NCI-H526 treated with DMSO at 0.1 percent for 48 hours (cell line): ENCODE data around the gene MCF2L2.
"Not testable (repeated sequence)": the region's sequence is repeated elsewhere in the genome, so short reads cannot be mapped to it uniquely, and the experiment has no call there.

ENCODE experiments used
- DNase-seq: peaks from one replicate; lab custom pipeline; 2025; lab: John Stamatoyannopoulos, UW

MCF2L2 gene, protein sequence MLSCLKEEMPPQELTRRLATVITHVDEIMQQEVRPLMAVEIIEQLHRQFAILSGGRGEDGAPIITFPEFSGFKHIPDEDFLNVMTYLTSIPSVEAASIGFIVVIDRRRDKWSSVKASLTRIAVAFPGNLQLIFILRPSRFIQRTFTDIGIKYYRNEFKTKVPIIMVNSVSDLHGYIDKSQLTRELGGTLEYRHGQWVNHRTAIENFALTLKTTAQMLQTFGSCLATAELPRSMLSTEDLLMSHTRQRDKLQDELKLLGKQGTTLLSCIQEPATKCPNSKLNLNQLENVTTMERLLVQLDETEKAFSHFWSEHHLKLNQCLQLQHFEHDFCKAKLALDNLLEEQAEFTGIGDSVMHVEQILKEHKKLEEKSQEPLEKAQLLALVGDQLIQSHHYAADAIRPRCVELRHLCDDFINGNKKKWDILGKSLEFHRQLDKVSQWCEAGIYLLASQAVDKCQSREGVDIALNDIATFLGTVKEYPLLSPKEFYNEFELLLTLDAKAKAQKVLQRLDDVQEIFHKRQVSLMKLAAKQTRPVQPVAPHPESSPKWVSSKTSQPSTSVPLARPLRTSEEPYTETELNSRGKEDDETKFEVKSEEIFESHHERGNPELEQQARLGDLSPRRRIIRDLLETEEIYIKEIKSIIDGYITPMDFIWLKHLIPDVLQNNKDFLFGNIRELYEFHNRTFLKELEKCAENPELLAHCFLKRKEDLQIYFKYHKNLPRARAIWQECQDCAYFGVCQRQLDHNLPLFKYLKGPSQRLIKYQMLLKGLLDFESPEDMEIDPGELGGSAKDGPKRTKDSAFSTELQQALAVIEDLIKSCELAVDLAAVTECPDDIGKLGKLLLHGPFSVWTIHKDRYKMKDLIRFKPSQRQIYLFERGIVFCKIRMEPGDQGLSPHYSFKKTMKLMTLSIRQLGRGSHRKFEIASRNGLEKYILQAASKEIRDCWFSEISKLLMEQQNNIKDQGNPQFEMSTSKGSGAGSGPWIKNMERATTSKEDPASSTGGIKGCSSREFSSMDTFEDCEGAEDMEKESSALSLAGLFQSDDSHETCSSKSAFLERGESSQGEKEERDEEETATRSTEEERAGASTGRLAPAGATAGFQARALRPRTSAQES

DNA sequence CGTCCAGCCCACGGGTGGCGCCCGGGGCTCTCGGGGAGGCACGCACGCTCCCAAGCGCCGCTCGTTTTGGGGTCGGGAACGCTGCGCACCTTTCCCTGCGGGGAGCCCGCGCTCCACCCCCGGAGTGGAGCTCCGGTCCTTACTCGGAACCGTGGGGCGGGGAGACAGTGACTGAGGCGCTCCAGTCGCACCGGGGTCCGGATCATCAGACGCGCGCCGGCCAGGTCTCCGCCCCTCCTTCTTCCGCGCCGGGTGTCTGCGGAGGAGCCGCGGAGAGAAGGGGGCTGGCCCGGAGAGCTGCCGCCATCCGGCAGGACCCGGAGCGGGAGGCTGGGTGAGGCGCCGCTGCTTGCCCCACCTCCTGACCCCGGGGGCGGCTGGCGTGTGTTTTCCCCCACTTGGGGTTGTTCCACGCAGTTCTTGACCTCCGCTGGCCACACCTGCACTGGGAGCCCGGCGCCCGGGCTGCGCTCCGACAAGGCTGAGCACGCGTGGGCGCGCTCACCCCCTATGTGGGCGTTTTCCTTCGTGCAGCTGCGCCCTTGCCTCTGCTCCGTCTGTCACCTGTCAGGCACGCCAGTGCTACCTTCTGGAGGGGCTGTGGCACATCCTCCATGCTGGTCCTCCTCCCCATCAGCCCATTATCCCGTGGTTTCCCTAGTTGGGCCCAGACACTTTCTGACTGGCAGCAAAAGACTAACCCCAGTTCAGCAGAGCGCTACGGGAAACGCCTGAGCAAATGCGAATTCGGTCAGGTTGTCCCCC, at the start of gene MCF2L2:
MCF2L2 (minus strand) TSS at position 173 of the 765 bp plus-strand sequence. CDS start 642 bp downstream, outside the sequence.
- DNase-seq, result peak; percentile 66

DNA sequence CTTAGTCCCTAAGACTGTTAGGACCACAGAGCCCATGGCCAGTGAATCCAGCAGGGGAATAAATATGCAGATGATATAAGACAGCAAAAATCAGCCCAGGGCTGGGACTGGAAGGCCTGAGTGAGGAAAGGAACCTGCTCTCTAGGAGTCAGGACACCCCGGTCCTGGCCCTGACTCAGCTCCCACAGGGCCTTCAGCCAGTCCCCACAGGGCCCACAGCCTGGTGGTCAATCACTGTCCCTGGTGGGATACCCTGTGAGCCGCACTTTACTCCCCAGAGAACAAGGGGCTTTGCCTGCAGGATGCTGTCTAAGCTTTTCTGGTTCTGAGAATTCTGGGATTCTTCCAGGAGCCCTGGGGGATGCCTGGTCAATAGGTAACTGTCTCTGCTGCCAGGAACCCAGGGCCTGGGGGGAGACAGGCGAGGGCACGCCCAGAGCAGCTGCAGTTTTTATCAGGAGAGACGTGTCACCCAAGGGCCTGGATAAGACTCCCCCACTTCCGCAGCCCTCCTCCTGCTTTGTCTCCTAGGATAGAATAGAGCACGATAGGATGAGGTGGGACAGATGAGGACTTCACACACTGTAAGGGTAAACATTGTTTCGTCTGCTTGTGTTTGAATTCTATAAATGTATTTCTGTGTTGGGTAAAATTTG, 49.5 kb upstream of the MCF2L2 start:
- no peak for DNase-seq

DNA sequence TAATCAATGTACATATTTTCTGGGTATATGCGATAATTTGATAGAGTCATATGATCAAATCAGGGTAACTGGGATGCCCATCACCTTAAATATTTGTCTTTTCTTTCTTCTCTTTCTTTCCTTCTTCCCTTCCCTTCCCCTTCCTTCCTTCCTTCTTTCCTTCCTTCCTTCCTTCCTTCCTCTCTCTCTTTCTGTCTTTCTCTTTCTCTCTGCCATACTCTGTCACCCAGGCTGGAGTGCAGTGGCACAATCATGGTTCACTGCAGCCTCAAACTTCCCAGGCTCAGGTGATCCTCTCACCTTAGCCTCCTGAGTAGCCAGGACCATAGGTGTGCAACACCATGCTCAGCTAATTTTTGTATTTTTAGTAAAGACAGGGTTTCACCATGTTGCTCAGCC, 47.3 kb upstream of the MCF2L2 start:
- DNase-seq, result not testable (repeated sequence)

DNA sequence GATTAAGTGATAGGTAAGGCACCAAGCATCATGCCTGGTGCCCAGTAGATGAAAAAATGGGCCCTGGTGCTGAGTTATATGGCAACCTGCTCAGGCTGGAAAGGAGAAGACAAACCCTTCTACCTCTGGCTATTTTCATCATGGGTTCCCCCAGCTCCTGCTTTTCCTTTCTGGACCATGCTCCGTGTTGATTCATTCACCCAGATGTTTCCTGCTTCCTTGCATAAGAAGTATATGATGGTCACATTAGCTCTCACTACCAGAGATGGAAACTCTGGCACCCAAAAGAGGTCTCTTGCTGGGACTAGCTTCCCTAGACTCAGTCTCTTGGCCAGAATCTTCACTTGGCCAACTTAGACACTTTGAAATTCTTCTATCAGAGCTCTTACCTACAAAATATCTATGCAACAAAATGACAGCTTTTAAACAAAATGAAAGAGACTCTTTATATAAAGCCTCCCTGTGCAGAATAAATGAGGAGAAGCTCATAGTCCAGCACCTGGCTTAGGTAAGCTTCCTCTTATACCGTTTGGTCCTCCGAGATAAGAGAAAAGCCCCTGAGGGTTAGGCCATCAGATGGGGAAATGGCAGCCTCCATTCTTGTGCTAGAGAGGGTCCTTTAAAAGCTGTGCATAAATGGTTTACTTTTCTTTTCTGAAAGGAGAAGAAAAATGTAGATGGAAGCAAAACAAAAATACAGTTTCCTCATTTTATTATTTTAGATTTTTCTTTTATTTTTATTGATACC, 46.8 kb upstream of the MCF2L2 start:
- DNase-seq, result no peak

DNA sequence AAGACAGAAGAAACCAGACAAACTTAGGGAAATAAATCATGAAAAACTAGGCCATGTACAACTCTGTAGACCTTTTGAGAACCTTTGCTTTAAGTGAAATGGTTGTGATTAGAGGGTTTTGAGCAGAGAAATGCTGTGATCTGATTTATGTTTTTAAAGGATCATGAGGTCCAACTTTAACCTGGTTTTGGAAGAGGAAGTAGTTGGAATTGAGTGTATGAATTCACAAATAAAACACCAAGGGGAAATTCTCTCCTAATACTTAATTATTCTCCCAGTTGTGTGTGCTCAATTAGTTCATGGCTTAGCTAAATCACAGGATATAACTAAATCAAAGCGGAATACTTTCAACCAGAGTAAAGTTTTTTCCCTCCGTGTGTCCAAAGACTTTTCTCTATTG, 45.5 kb upstream of the MCF2L2 start:
- no peak for DNase-seq

DNA sequence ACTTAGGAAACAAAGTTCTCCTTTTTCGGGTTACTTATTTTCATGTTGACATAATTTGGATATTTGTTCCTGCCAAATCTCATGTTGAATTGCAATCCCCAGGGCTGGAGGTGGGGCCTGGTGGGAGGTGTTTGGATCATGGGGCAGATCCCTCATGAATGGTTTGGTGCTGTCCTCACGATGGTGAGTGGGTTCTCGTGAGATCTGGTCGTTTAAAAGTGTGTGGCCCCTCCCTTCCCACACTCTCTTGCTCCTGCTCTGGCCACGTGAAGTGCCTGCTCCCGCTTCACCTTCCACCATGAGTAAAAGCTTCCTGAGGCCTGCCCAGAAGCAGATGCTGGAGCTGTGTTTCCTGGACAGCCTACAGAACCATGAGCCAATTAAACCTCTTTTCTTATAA, 43.7 kb upstream of the MCF2L2 start:
- no peak for DNase-seq

DNA sequence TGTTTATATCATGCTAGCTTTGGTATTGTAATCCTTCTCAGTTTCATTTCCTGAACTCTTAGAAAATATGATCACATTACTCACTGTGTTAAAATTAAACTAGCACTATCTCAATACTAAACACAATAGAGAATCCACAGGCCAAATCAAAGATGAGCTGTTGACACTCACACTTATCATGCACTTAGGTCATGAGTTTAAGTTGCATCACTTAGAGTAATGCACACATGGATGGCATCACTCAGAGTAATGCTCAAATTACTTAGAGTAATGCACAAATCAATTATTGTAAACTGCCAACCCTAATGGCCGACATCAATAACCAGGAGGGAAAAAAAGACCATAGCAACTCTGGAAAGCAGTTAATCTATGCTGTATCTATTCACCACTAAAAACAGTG, 40.0 kb upstream of the MCF2L2 start:
- DNase-seq, result no peak

DNA sequence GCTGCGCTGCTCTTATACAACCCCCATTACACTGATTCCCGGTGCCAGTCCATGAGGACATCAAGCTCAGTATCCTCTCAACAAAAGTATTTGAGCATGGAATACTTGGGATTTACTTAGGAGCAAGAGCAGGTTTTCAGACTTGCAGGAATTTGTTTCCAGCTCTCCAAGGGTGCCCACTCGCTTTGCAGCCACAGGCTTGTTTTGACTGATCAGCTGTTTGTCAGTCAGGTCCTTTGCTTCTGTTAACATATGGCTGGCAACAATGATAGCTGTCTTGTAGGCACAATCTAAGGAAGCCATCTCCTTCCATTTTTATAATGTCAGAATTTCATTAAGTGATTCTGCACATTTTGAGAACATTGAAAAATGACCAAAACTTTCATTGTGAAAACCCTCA, 38.2 kb upstream of the MCF2L2 start:
- no peak for DNase-seq

DNA sequence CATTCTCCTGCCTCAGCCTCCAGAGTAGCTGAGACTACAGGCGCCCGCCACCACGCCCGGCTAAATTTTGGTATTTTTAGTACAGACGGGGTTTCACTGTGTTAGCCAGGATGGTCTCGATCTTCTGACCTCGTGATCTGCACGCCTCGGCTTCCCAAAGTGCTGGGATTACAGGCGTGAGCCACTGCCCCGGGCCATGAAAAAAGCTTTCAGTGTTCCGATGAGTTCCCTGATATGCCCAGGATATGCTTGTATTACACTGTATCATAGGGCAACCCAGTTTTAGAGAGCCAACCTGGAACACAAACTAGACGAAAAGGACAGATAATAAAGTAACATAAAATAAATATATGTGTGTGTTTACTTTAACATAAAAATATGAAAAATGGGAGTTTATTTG, 37.3 kb upstream of the MCF2L2 start:
- DNase-seq, result not testable (repeated sequence)

DNA sequence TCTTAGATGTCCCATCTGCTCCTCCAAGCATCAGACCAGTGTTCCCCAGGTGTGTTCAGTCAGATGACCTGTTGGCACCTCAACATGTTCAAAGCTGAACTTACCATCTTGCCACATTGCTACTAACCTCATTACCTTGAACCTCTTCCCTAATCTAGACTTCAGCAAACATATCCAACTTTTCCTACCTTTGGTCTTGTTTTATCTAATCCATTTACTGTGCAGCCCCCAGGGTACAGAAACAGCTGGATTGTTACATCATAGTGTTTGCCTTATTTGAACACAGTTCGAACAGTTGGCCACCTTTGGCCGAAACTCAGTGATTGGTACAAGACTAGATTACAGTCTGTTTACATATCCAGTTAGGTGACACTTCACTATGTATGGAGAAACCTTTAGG, 36.1 kb upstream of the MCF2L2 start:
- DNase-seq, result no peak

DNA sequence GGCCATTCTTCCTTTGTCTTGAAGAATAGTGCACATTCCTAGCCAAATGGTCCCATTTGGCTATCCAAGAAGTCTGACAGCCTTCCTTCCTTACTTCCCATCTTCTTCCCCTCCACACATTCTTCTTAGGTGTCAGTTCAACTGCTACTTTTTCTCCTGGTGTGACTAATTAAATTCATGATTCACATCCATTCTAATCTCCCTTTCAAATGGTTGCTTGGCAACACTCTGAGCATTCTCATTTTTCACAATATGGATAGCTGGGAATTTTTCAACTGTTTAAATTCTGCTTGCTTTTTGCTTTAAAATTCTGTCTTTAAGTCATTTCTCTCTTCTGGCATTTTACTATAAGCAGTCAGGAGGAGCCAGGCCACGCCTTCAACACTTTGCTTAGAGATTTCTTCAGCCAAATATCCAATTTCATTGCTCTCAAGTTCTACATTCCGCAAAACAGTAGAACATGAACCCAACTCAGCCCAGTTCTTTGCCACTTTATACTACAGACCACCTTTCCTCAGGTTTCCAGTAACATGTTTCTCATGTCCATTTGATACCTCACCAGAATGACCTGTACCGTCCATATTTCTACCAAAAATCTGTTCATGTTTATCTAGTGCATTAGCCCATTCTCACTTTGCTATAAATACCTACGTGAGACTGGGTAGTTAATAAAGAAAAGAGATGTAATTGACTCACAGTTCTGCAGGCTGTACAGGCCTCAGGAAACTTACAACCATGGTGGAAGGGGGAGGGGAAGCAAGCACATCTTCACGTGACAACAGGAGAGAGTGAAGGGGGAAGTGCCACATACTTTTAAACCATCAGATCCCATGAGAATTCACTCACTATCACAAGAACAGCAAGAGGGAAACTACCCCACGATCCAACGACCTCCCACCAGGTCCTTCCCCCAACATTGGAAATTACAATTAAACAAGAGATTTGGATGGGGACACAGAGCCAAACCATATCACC, 31.9 kb upstream of the MCF2L2 start:
- no peak for DNase-seq

DNA sequence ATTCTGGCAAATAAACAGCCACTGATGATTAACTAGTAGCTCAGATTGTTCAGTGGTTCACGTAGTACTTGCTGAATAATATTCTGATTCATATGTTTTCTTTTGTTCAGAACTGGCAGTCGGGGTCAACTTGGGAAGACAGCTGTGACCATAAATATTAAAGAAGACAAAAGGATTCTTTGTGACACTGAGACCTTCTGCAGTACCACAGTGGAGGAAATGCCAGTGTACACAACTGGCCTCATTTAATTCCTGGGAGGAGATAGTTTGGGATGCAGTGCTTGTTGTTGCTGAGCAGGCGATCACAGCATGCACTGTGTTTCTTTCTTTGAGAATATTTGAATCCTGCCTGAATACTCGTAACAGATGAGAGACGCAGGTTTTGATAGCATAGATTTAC, 26.7 kb upstream of the MCF2L2 start:
- no peak for DNase-seq

DNA sequence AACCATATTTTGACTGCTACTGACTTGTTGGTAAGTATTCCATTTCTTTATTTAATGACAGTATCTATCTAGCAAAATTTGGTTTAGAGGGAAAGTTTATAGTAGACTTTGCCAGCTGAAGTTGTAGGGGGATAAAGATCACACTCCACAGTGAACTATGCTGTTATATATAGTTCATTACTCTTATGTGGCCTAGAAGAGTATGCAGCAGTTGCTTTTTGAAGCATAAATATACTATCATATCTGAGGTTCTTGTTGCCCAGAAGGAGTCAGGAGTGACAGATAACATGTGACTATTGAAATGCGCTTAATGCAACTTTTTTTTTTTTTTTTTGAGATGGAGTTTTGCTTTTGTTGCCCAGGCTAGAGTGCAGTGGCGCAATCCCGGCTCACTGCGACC, 25.6 kb upstream of the MCF2L2 start:
- DNase-seq, result no peak

DNA sequence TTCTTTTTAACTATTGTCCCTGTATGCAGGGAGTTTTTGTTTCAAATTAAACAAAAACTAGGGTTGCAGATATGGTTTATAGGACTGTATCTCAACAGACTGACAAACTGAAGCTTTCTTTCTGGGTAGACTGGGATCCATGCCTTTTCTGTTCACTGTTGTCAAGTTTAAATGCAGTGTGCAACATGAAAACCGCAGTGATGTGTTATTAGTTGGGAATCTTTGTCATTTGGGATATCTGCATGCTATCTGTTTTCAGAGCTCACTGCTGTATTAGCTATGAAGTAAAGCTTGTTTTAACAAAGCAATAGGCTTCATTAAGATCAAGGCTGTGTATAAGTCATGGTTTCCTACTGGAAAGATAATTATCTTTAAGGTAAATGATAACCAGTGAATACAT, 21.4 kb upstream of the MCF2L2 start:
- no peak for DNase-seq

DNA sequence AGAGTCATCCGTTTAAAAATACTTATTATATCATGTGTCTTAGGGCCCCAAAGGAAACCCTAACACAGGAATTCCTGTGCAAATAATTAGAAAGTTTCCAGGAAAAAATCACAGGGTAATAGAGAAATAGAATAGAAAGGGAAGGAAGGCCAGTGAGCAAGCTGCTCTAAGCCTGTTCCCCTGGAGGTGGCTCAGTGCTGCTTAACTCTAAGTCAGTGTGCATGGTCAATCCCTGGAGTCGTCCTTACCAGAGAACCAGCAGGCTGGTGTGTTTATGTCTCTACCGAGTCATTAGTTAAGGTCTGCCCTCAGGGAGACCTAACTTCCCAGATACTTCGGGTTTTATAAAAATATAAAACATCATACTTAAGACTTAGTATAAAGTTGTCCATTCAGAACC, 21.0 kb upstream of the MCF2L2 start:
- no peak for DNase-seq

DNA sequence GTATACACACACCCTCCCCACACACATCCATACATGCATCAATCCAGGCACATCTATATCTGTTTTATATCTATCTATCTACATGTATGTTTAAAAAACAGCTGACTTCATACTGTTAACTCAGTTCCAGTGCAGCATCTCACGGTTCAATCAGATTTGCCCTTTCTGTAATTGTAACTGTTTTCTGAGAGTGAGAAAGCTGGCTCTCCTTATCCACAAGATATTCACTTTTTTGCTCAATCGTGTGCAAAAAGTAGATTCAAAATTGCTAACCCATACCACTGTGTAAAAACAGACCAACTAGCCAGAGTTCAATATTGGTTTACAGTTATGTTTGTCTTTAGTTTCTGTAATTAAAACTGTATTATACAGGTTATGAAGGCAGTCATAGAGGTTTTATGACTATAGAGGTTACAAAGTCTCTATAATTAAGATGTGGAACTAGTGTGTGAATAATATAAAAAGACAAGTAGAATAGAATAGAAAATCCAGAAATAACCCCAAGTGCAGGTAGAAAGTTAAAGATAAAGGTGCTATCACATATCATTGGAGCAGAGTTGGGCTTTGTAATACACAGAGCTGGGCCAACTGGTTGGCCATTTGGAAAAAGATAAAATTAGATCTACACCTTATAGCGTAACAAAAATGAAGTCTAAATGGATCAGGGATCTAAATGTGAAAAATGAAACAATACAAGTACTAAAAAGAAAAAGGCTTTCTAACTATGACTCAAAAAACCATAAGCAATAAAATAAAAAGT, 20.1 kb upstream of the MCF2L2 start:
- no peak for DNase-seq

DNA sequence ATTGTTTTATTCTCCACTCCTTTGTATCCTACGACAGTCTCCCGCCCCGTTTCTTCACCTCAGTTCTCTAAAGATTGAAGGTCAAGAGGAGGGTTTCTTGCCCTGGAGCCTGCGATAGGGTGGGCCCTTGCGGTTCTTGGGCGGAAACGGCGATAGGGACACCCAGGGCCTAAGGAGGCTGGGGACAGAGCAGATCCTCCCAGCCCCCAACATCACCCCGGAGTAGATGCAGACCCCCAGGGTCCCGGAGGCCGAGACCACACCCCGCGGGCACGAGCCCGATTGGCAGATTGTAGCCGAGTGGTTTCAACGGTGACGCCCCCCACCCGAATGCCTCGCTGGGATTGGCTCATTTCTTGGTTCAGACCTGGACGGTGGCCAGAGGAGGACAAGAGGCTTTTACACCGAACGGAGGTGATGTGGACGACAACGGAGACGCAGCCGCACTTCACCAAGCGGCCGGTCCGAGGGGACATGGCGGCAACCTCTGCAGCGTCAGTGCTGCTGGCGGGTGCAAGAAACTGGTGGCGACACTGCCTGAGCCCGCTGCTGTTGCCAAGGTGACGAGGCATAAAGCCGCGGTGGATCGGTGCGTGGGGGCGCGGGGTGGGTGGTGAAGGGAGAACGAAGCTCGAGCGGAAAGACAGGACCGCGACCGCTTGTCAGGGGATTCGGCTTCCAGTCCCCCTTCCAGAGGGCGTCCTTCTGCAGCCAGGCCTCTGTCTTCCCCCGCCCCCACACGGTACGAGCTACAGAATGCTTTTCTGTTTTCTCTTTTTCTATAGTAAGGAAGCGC, 19.0 kb upstream of the MCF2L2 start:
- DNase-seq, result peak; percentile 88

DNA sequence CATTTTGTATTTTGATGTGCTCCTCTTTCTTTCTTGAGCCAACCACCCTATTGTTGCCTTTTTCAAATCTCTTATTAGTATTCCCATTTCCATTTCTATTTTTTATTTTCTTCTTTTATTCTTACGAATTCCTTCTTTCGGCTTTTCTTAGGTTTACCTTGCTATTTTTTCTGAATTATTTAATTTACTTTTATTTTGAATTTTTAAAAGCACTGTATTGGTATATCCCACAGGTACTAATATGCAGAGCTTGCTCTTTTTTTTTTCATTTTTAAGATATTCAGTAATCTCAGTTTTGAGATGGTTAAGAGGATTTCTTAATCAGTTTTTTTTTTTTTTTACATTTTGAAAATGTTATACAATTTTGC, 18.4 kb upstream of the MCF2L2 start:
- no peak for DNase-seq
